Esophagus squamous epithelium (tissue), 4 donors: Measurements from ENCODE around the gene CA10.

Source experiments
- POLR2A ChIP-seq, 4 donors: fragments of 450-650 bp; IDR thresholded peaks; one replicate each; pipeline ENCODE4 v1.6.1; 2017; ENCODE audit warnings: antibody characterized with exemption in 4 of 4, mild to moderate bottlenecking in 4 of 4, moderate library complexity in 3 of 4
- TF ChIP-seq, protein P1 (sequence below), 6 experiments: fragments of 450-650 bp in 4 of 6; fragments of 200-600 bp in 2 of 6; sonication (generic) in 2 of 6; IDR thresholded peaks; one replicate each; pipeline ENCODE4 v1.5.1; 2016 to 2019; ENCODE audit warnings: antibody characterized with exemption in 6 of 6, mild to moderate bottlenecking in 4 of 6, moderate library complexity in 4 of 6

DNA sequence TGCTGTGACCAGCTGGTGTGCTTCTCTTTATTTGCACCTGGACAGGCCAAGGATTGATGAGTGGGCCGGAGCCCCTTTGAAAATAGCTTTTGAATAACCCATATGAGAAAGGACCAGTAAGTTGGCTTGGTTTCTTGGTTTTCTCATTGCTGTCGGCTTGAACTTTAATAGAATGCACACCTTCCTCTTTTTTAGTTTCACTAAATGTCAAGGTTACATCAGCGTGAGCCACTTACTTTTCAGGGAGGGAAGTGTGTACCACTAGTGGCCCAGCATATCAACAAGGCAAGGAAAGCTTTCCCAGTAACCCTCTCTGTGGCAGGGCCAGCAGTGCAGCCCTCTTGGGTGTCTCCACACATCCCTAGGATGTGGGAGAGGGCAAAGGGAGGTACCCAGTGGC lies 433.3 kb downstream of the CA10 start:
- TF ChIP-seq POLR2A (IDR thresholded peaks at IDR 0.05) = no peak
- TF ChIP-seq, protein P1, sequence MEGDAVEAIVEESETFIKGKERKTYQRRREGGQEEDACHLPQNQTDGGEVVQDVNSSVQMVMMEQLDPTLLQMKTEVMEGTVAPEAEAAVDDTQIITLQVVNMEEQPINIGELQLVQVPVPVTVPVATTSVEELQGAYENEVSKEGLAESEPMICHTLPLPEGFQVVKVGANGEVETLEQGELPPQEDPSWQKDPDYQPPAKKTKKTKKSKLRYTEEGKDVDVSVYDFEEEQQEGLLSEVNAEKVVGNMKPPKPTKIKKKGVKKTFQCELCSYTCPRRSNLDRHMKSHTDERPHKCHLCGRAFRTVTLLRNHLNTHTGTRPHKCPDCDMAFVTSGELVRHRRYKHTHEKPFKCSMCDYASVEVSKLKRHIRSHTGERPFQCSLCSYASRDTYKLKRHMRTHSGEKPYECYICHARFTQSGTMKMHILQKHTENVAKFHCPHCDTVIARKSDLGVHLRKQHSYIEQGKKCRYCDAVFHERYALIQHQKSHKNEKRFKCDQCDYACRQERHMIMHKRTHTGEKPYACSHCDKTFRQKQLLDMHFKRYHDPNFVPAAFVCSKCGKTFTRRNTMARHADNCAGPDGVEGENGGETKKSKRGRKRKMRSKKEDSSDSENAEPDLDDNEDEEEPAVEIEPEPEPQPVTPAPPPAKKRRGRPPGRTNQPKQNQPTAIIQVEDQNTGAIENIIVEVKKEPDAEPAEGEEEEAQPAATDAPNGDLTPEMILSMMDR (IDR thresholded peaks at IDR 0.05) = no peak
